NCI-H1048 (cell line): ENCODE data around the gene LCN12.

Source experiments
- DNase-seq: peaks from one replicate; lab custom pipeline; 2025; lab: John Stamatoyannopoulos, UW

The LCN12 gene

GRCh38 chr9:136945333-136946227 is 6.5 kb upstream of the LCN12 start:
- DNase-seq = no peak

GRCh38 chr9:136946228-136947027 is 5.6 kb upstream of the LCN12 start:
- DNase-seq = no peak

- DNase-seq = no peak
Observed at GRCh38 chr9:136947028-136947891, 4.8 kb upstream of the LCN12 start.

GRCh38 chr9:136947955-136948510 is 4.0 kb upstream of the LCN12 start:
- DNase-seq = no peak

- no peak for DNase-seq
Observed at GRCh38 chr9:136949239-136949816, 2.7 kb upstream of the LCN12 start.

- peak; percentile 87 for DNase-seq
Observed at GRCh38 chr9:136949817-136950655, 2.0 kb upstream of the LCN12 start.

- no peak for DNase-seq
Observed at GRCh38 chr9:136950656-136951276, 1.3 kb upstream of the LCN12 start.

- no peak for DNase-seq
Observed at GRCh38 chr9:136952321-136952850, 313 bp downstream of the LCN12 start.

- no peak for DNase-seq
Observed at GRCh38 chr9:136952876-136953770, 1.1 kb downstream of the LCN12 start.

GRCh38 chr9:136953771-136954269 is 1.7 kb downstream of the LCN12 start:
- DNase-seq = no peak

- DNase-seq = no peak
Observed at GRCh38 chr9:136954270-136955083, 2.4 kb downstream of the LCN12 start.

- DNase-seq = no peak
Observed at GRCh38 chr9:136955202-136955942, 3.3 kb downstream of the LCN12 start.

GRCh38 chr9:136955943-136956335 is 3.9 kb downstream of the LCN12 start:
- no peak for DNase-seq

GRCh38 chr9:136956604-136957003 is 4.5 kb downstream of the LCN12 start:
- DNase-seq = no peak

GRCh38 chr9:136957461-136957860 is 5.4 kb downstream of the LCN12 start:
- no peak for DNase-seq

- DNase-seq = no peak
Observed at GRCh38 chr9:136957901-136958300, 5.8 kb downstream of the LCN12 start.

- no peak for DNase-seq
Observed at GRCh38 chr9:136958473-136958872, 6.4 kb downstream of the LCN12 start.
